ENCODE measurements around the gene ARHGDIG.

The ARHGDIG gene

GRCh38 chr16:262121-262745 is 18.2 kb upstream of the ARHGDIG start:
- POLR2A ChIA-PET, result no interaction called here
- Histone ChIP-seq H3K36me3 (ENCODE audit: control insufficient read depth in 4 of 4, insufficient read depth in 4 of 4, low read length in 3 of 4) (peaks cover 0 to 64% (median 32%) of the 10 kb centered on the region in 4 experiments), H3K4me1 (ENCODE audit: control extremely low read depth in 1 of 4, control insufficient read depth in 4 of 4, insufficient read depth in 4 of 4, low read length in 3 of 4) (peaks cover 0 to 6% (median 3%) of the 10 kb centered on the region in 4 experiments), H3K9me3 (ENCODE audit: control extremely low read depth in 1 of 5, control insufficient read depth in 4 of 5, insufficient read depth in 2 of 5, low read depth in 1 of 5, low read length in 4 of 5) (no peaks in the 10 kb centered on the region), H3K4me3 (ENCODE audit: control insufficient read depth in 1 of 7, extremely low read depth in 1 of 7, insufficient read depth in 4 of 7, low read depth in 2 of 7, low read length in 6 of 7) (no peak overlapping the region), H3K27ac (ENCODE audit: insufficient read depth in 1 of 2, low read depth in 1 of 2, low read length in 2 of 2, poor library complexity in 1 of 2, severe bottlenecking in 2 of 2) (no peak overlapping the region), H3K27me3 (replicated peaks in 2 of 5; ENCODE audit: control insufficient read depth in 4 of 5, insufficient read depth in 5 of 5, low read length in 4 of 5) (no peaks in the 10 kb centered on the region)
- no peak for DNase-seq
- CTCF ChIA-PET, result no interaction called here
- WGBS (ENCODE audit: insufficient coverage), result 96% methylated on average over 23 of the region's 29 CpGs

DNA sequence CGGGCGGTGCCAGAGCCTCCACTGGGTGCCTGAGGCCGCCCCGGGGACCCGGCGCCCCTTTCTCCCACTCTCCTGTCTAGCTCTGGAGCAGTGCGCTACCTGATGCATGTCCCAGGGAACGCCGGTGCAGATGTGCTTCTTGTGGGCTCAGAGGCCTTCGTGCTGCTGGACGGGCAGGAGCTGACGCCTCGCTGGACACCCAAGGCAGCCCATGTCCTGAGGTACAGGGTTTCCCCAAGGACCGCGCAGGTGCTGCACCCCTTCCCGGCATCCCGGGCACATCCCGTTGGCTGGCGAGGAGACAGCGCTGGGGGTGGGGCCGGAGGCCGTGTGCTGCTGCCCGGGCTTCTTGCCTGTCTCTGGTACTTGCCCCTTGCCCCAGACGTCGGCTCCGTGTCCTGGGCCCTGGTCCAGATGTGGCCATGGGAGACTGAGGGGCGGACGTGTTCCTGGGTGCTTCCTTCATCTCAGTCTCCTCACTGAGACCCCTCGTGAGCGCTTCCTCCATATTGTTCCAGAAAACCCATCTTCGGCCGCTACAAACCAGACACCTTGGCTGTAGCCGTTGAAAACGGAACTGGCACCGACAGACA is 17.1 kb upstream of the ARHGDIG start:
- H3K27ac ChIP-seq (ENCODE audit: insufficient read depth in 1 of 2, low read depth in 1 of 2, low read length in 2 of 2, poor library complexity in 1 of 2, severe bottlenecking in 2 of 2), result no peak overlapping the region
- CTCF ChIA-PET, result interaction anchor here (1.0 to 1.4 kb wide), 2 partner anchors 9 to 24 kb away, joined by 3 to 4 read pairs; no protein-coding TSS in a partner anchor
- H3K9me3 ChIP-seq (ENCODE audit: control extremely low read depth in 1 of 5, control insufficient read depth in 4 of 5, insufficient read depth in 2 of 5, low read depth in 1 of 5, low read length in 4 of 5), result no peaks in the 10 kb centered on the region
- no peak for DNase-seq
- peaks cover 0 to 6% (median 3%) of the 10 kb centered on the region in 4 experiments for H3K4me1 ChIP-seq (ENCODE audit: control extremely low read depth in 1 of 4, control insufficient read depth in 4 of 4, insufficient read depth in 4 of 4, low read length in 3 of 4)
- H3K4me3 ChIP-seq (ENCODE audit: control insufficient read depth in 1 of 7, extremely low read depth in 1 of 7, insufficient read depth in 4 of 7, low read depth in 2 of 7, low read length in 6 of 7), result no peak overlapping the region
- H3K27me3 ChIP-seq (replicated peaks in 2 of 5; ENCODE audit: control insufficient read depth in 4 of 5, insufficient read depth in 5 of 5, low read length in 4 of 5), result no peaks in the 10 kb centered on the region
- WGBS (ENCODE audit: insufficient coverage), result 96% methylated on average over 35 of the region's 35 CpGs
- H3K36me3 ChIP-seq (ENCODE audit: control insufficient read depth in 4 of 4, insufficient read depth in 4 of 4, low read length in 3 of 4), result peaks cover 0 to 62% (median 32%) of the 10 kb centered on the region in 4 experiments
- POLR2A ChIA-PET, result no interaction called here

DNA sequence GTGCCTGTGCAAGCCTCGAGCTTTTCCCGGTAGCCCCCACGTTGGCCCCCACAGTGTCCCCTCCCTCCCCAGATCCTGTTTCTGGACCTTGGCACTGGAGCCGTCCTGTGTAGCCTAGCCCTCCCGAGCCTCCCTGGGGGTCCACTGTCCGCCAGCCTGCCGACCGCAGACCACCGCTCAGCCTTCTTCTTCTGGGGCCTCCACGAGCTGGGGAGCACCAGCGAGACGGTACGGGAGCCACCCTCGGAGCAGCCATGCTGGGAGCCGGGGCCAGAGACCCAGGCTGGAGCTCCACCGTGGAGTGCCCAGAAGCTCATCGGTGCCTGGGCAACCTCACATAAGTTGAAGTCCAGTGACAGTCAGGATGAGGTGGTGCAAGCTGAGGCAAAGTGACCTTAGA is 16.4 kb upstream of the ARHGDIG start:
- peaks cover 0 to 6% (median 2%) of the 10 kb centered on the region in 4 experiments for H3K4me1 ChIP-seq (ENCODE audit: control extremely low read depth in 1 of 4, control insufficient read depth in 4 of 4, insufficient read depth in 4 of 4, low read length in 3 of 4)
- H3K36me3 ChIP-seq (ENCODE audit: control insufficient read depth in 4 of 4, insufficient read depth in 4 of 4, low read length in 3 of 4), result peaks cover 0 to 62% (median 32%) of the 10 kb centered on the region in 4 experiments
- ChIA-PET CTCF (interaction anchor here (1.0 to 1.4 kb wide), 2 partner anchors 10 to 24 kb away, joined by 3 to 4 read pairs; no protein-coding TSS in a partner anchor), POLR2A (no interaction called here)
- H3K9me3 ChIP-seq (ENCODE audit: control extremely low read depth in 1 of 5, control insufficient read depth in 4 of 5, insufficient read depth in 2 of 5, low read depth in 1 of 5, low read length in 4 of 5), result no peaks in the 10 kb centered on the region
- no peak overlapping the region for H3K4me3 ChIP-seq (ENCODE audit: control insufficient read depth in 1 of 7, extremely low read depth in 1 of 7, insufficient read depth in 4 of 7, low read depth in 2 of 7, low read length in 6 of 7)
- no peak for DNase-seq
- H3K27me3 ChIP-seq (replicated peaks in 2 of 5; ENCODE audit: control insufficient read depth in 4 of 5, insufficient read depth in 5 of 5, low read length in 4 of 5), result no peaks in the 10 kb centered on the region
- 97% methylated on average over 16 of the region's 17 CpGs for WGBS (ENCODE audit: insufficient coverage)
- H3K27ac ChIP-seq (ENCODE audit: insufficient read depth in 1 of 2, low read depth in 1 of 2, low read length in 2 of 2, poor library complexity in 1 of 2, severe bottlenecking in 2 of 2), result no peak overlapping the region

DNA sequence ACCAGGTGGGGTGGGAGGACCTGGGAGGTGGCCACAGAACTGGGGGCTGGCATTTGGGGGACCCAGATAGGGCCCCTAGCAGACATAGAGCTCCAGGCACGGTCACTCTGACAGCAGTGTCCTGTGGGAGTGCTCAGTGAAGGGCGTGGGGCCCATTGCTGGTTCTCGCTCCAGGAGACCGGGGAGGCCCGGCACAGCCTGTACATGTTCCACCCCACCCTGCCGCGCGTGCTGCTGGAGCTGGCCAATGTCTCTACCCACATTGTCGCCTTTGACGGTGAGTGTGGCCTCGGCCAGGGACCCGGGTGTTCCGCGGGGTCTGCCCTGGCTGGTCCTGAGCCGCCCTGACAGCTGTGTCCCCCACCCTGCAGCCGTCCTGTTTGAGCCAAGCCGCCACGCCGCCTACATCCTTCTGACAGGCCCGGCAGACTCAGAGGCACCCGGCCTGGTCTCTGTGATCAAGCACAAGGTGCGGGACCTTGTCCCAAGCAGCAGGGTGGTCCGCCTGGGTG is 15.9 kb upstream of the ARHGDIG start:
- ChIA-PET CTCF (interaction anchor here (1.4 kb wide), 1 partner anchor 25 kb away, joined by 4 read pairs; no protein-coding TSS in a partner anchor), POLR2A (no interaction called here)

DNA sequence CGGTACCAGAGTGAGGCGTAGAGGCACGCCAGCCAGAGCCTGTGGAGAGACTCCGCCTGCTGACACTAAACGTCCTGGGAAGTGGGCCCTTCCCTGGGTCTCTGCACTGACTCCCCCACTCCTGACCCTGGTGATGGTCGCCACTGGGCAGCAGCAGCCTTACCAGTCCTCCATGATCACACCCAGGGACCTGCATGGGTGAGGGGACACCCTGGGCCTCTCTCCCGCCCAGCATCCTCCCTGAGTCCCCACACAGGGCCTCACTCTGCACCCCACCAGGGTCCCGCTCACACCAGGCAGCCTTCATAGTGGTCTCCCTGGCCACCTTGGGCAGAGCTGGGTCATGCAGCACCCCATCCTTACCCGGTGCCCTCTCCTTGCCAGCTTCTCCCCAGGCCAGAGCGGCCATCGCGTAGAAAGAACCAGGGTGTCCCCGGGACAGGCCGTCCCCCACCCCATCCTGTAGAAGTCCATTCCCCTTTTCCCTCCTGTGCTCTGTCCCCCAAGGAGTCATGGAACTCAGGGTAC is 15.3 kb upstream of the ARHGDIG start:
- H3K27me3 ChIP-seq (replicated peaks in 2 of 5; ENCODE audit: control insufficient read depth in 4 of 5, insufficient read depth in 5 of 5, low read length in 4 of 5), result no peaks in the 10 kb centered on the region
- CTCF ChIA-PET, result no interaction called here
- no peak overlapping the region for H3K4me3 ChIP-seq (ENCODE audit: control insufficient read depth in 1 of 7, extremely low read depth in 1 of 7, insufficient read depth in 4 of 7, low read depth in 2 of 7, low read length in 6 of 7)
- peaks cover 0 to 51% (median 29%) of the 10 kb centered on the region in 4 experiments for H3K36me3 ChIP-seq (ENCODE audit: control insufficient read depth in 4 of 4, insufficient read depth in 4 of 4, low read length in 3 of 4)
- WGBS (ENCODE audit: insufficient coverage), result 98% methylated on average over 12 of the region's 14 CpGs
- POLR2A ChIA-PET, result no interaction called here
- H3K27ac ChIP-seq (ENCODE audit: insufficient read depth in 1 of 2, low read depth in 1 of 2, low read length in 2 of 2, poor library complexity in 1 of 2, severe bottlenecking in 2 of 2), result no peak overlapping the region
- no peaks in the 10 kb centered on the region for H3K9me3 ChIP-seq (ENCODE audit: control extremely low read depth in 1 of 5, control insufficient read depth in 4 of 5, insufficient read depth in 2 of 5, low read depth in 1 of 5, low read length in 4 of 5)
- DNase-seq, result no peak
- H3K4me1 ChIP-seq (ENCODE audit: control extremely low read depth in 1 of 4, control insufficient read depth in 4 of 4, insufficient read depth in 4 of 4, low read length in 3 of 4), result no peaks in the 10 kb centered on the region

More for the DNA sequence above, 15.9 kb upstream of the ARHGDIG start:
- 94% methylated on average over 23 of the region's 23 CpGs for WGBS (ENCODE audit: insufficient coverage)
- no peaks in the 10 kb centered on the region for H3K27me3 ChIP-seq (replicated peaks in 2 of 5; ENCODE audit: control insufficient read depth in 4 of 5, insufficient read depth in 5 of 5, low read length in 4 of 5)
- H3K4me3 ChIP-seq (ENCODE audit: control insufficient read depth in 1 of 7, extremely low read depth in 1 of 7, insufficient read depth in 4 of 7, low read depth in 2 of 7, low read length in 6 of 7), result no peak overlapping the region
- peaks cover 0 to 4% (median under 1%) of the 10 kb centered on the region in 4 experiments for H3K4me1 ChIP-seq (ENCODE audit: control extremely low read depth in 1 of 4, control insufficient read depth in 4 of 4, insufficient read depth in 4 of 4, low read length in 3 of 4)
- no peak for DNase-seq
- no peaks in the 10 kb centered on the region for H3K9me3 ChIP-seq (ENCODE audit: control extremely low read depth in 1 of 5, control insufficient read depth in 4 of 5, insufficient read depth in 2 of 5, low read depth in 1 of 5, low read length in 4 of 5)
- no peak overlapping the region for H3K27ac ChIP-seq (ENCODE audit: insufficient read depth in 1 of 2, low read depth in 1 of 2, low read length in 2 of 2, poor library complexity in 1 of 2, severe bottlenecking in 2 of 2)
- H3K36me3 ChIP-seq (ENCODE audit: control insufficient read depth in 4 of 4, insufficient read depth in 4 of 4, low read length in 3 of 4), result peaks cover 0 to 57% (median 32%) of the 10 kb centered on the region in 4 experiments

DNA sequence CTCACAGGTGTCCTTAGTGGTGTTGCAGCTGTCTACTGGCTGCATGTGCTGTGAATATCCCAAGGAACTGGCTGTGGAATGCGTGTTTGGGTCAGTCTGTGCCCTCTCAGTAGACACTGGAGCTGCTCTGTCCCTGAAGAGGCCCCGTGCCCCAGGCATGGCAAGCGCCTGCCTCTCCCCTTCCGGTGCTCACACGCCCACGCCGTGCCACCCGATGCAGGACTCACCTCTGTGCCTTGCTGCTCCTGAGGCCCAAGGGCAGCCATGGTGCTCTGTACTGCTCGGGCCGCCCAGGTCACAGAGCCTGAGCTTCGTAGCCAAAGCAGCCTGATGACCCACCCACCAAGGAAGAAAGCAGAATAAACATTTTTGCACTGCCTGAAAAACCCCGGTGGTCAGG is 14.7 kb upstream of the ARHGDIG start:
- Histone ChIP-seq H3K36me3 (ENCODE audit: control insufficient read depth in 4 of 4, insufficient read depth in 4 of 4, low read length in 3 of 4) (peaks cover 0 to 45% (median 24%) of the 10 kb centered on the region in 4 experiments), H3K27me3 (replicated peaks in 2 of 5; ENCODE audit: control insufficient read depth in 4 of 5, insufficient read depth in 5 of 5, low read length in 4 of 5) (no peaks in the 10 kb centered on the region), H3K4me3 (ENCODE audit: control insufficient read depth in 1 of 7, extremely low read depth in 1 of 7, insufficient read depth in 4 of 7, low read depth in 2 of 7, low read length in 6 of 7) (no peak overlapping the region), H3K27ac (ENCODE audit: insufficient read depth in 1 of 2, low read depth in 1 of 2, low read length in 2 of 2, poor library complexity in 1 of 2, severe bottlenecking in 2 of 2) (no peak overlapping the region), H3K9me3 (ENCODE audit: control extremely low read depth in 1 of 5, control insufficient read depth in 4 of 5, insufficient read depth in 2 of 5, low read depth in 1 of 5, low read length in 4 of 5) (no peaks in the 10 kb centered on the region), H3K4me1 (ENCODE audit: control extremely low read depth in 1 of 4, control insufficient read depth in 4 of 4, insufficient read depth in 4 of 4, low read length in 3 of 4) (no peaks in the 10 kb centered on the region)
- CTCF ChIA-PET, result no interaction called here
- WGBS (ENCODE audit: insufficient coverage), result 82% methylated on average over 12 of the region's 12 CpGs
- DNase-seq, result no peak
- POLR2A ChIA-PET, result no interaction called here
